ENCODE data around the gene GMCL1.

GRCh38 chr2:69798290-69798908 is 31.1 kb upstream of the GMCL1 start:
- no peak for TF ChIP-seq CTCF (IDR thresholded peaks at IDR 0.05)
- TF ChIP-seq SIN3A (IDR thresholded peaks at IDR 0.05; ENCODE audit: borderline replicate concordance, insufficient read depth, low read depth, low read length) = no peak
- TF ChIP-seq TCF7L2 (IDR thresholded peaks at IDR 0.05; ENCODE audit: low read depth, low read length) = no peak
- no peak for TF ChIP-seq REST (IDR thresholded peaks at IDR 0.05; ENCODE audit: insufficient read depth in 1 of 2, low read depth in 2 of 2, low read length in 1 of 2)

Data from Panc1 (cell line).